Left lung (tissue), 10 donors: ENCODE data around the gene PCBP3. TPM values are rescaled to one million over a fixed set of nuclear protein-coding genes. Genes with fewer than 3 reads are reported as not detected.

Experiments used
- ATAC-seq: fragments of 200-7000 bp; cut with Tn5 transposase; one replicate; pipeline ENCODE4 v1.9.1; 2020; ENCODE audit warnings: moderate library complexity
- DNase-seq, 4 donors: peaks; one replicate each; pipeline ENCODE4 v3.0.0-alpha.2; 2013 to 2020
- H3K27ac ChIP-seq, 2 donors: fragments of 200-600 bp; sonication (generic) in 1 of 2; one replicate each; pipeline versions ENCODE4 v1.5.0 to v1.8.0; 2020 to 2021
- H3K27me3 ChIP-seq, 2 donors: fragments of 200-600 bp; sonication (generic) in 1 of 2; one replicate each; pipeline versions ENCODE4 v1.5.0 to v1.8.0; 2020 to 2021
- H3K36me3 ChIP-seq, 2 donors: fragments of 200-600 bp; sonication (generic) in 1 of 2; one replicate each; pipeline versions ENCODE4 v1.5.0 to v1.8.0; 2020 to 2021
- H3K4me1 ChIP-seq, 2 donors: fragments of 200-600 bp; one replicate each; pipeline ENCODE4 v1.8.0; 2021
- H3K4me3 ChIP-seq, 2 donors: fragments of 200-600 bp; sonication (generic) in 1 of 2; one replicate each; pipeline versions ENCODE4 v1.5.0 to v1.8.0; 2020 to 2021; ENCODE audit warnings: mild to moderate bottlenecking in 1 of 2
- H3K9me3 ChIP-seq, 2 donors: fragments of 200-600 bp; sonication (generic) in 1 of 2; one replicate each; pipeline versions ENCODE4 v1.5.0 to v1.8.0; 2020 to 2021
- intact Hi-C, 2 donors: fragments of 100-400 bp; cut with DNase I; formaldehyde crosslinking; loops; one replicate each; pipeline versions ENCODE4 v1.11.2 to v1.14.2; 2022
- polyA plus RNA-seq, 6 donors: library from polyadenylated mRNA; unstranded; fragments of 120-200 nt; gene quantifications; one replicate each; pipeline ENCODE4 v1.2.1, GENCODE V29; 2013; ENCODE audit not compliant: insufficient read length in 6 of 6
- total RNA-seq, 2 donors: library from RNA; stranded (reverse); fragmentation: NEBNext Ultra II Directional; extraction: Animal tissue kit (Norgen Biotek cat#: 25700); gene quantifications; one replicate each; pipeline ENCODE4 v1.2.1, GENCODE V29; 2021
- TF ChIP-seq, protein P1 (sequence below), 2 donors: fragments of 200-600 bp; sonication (generic) in 1 of 2; IDR thresholded peaks; one replicate each; pipeline versions ENCODE4 v1.5.0 to v1.8.0; 2021; ENCODE audit warnings: antibody characterized with exemption in 2 of 2
- donor health status: DM: no; HTN: yes; CAD: no.
- donor health status: DM: no; HTN: no; CAD: no.

Gene PCBP3
- total and polyA plus RNA-seq, 8 donors: 2.1 to 13.8 (median 3.0) TPM

DNA sequence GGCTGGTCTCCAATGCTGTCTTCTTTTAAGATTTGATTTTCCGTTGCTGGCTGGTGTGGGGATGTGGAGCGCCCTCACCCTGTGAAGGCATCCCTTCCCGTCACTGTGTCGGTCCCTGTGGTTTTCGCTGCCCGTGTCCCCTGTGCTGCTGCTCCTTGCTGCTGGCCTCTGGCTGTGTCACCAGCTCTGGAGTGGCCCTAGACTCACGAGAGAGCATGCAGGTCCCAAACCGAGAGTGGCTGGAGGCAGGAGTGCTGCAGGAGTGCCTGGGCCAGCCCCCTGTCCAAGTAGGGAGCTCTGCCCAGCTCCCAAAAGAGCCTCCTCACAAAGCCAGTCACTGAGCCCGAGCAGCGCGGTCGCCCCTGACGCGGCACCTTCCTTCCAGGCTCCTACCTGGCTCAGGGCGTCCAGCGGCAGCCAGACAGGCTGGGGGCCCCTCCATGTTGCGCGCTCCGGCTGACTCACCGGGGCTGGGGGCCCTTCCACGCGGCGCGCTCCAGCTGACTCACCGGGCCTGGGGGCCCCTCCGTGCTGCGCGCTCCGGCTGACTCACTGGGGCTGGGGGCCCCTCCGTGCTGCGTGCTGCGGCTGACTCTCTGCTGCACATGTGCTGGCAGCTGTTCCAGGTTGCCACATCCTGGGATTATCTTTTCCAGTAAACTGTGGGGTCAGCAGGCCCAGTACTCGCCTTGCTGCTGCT is 231.3 kb downstream of the PCBP3 start:
- Histone ChIP-seq H3K36me3 (no peaks in the 10 kb centered on the region), H3K4me3 (no peak overlapping the region), H3K4me1 (peaks cover 0 to 3% of the 10 kb centered on the region in 2 donors), H3K27ac (no peak overlapping the region), H3K27me3 (peaks cover 0 to 50% of the 10 kb centered on the region in 2 donors), H3K9me3 (no peaks in the 10 kb centered on the region)
- ATAC-seq (peak; percentile 84), DNase-seq (peak in 3 of 4 donors; percentile 39 to 76 (median 66))
- intact Hi-C loops: no loop called here
- TF ChIP-seq, protein P1, sequence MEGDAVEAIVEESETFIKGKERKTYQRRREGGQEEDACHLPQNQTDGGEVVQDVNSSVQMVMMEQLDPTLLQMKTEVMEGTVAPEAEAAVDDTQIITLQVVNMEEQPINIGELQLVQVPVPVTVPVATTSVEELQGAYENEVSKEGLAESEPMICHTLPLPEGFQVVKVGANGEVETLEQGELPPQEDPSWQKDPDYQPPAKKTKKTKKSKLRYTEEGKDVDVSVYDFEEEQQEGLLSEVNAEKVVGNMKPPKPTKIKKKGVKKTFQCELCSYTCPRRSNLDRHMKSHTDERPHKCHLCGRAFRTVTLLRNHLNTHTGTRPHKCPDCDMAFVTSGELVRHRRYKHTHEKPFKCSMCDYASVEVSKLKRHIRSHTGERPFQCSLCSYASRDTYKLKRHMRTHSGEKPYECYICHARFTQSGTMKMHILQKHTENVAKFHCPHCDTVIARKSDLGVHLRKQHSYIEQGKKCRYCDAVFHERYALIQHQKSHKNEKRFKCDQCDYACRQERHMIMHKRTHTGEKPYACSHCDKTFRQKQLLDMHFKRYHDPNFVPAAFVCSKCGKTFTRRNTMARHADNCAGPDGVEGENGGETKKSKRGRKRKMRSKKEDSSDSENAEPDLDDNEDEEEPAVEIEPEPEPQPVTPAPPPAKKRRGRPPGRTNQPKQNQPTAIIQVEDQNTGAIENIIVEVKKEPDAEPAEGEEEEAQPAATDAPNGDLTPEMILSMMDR (IDR thresholded peaks at IDR 0.05): no peak

DNA sequence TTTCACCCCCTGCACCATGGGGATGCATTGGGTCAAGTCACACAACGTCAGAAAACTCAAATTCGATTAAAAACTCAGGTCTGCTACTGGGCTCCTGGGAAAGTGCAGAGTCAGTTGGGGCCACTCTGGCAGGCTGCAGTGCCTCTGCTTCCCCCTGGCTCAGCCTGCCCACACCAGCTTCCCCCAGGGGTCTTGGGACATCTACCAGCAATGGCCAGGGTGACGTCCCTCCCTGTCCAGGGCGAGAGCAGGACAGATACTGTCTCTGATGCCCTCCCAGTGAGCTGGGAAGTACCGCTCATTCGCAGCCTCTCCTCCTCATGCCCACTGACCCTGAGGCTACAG is 231.9 kb downstream of the PCBP3 start:
- ATAC-seq (no peak), DNase-seq (peak in 1 of 4 donors; percentile 12)
- Histone ChIP-seq H3K9me3 (no peaks in the 10 kb centered on the region), H3K4me1 (peaks cover 0 to 9% of the 10 kb centered on the region in 2 donors), H3K27ac (no peak overlapping the region), H3K4me3 (no peak overlapping the region), H3K36me3 (no peaks in the 10 kb centered on the region), H3K27me3 (peaks cover 0 to 55% of the 10 kb centered on the region in 2 donors)
- intact Hi-C loops: no loop called here
- TF ChIP-seq, protein P1 (IDR thresholded peaks at IDR 0.05): no peak

DNA sequence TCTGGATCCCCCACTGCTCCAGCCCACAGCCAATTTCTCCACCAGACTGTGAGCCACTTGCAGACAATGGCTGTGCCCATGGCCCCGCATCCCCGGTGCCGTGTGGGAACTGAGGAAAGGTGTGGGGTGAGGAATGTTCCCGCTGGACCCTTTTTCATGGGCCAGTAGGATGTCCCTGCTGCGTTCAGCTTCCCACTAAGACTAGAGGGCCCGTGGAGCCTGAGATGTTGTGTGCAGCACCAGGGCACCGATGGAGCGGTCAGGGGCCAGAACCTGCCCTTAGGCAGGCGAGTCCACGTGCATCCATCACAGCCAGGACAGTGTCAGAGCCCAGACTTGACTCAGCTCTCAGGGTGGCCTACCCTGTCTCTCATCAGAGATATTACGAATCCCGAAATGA is 232.4 kb downstream of the PCBP3 start:
- Histone ChIP-seq H3K9me3 (no peaks in the 10 kb centered on the region), H3K27ac (no peak overlapping the region), H3K36me3 (no peaks in the 10 kb centered on the region), H3K27me3 (peaks cover 0 to 55% of the 10 kb centered on the region in 2 donors), H3K4me1 (peaks cover 0 to 13% of the 10 kb centered on the region in 2 donors), H3K4me3 (no peak overlapping the region)
- no peak for ATAC-seq
- TF ChIP-seq, protein P1 (IDR thresholded peaks at IDR 0.05): no peak
- intact Hi-C loops: no loop called here
- DNase-seq: peak in 1 of 4 donors; percentile 18

DNA sequence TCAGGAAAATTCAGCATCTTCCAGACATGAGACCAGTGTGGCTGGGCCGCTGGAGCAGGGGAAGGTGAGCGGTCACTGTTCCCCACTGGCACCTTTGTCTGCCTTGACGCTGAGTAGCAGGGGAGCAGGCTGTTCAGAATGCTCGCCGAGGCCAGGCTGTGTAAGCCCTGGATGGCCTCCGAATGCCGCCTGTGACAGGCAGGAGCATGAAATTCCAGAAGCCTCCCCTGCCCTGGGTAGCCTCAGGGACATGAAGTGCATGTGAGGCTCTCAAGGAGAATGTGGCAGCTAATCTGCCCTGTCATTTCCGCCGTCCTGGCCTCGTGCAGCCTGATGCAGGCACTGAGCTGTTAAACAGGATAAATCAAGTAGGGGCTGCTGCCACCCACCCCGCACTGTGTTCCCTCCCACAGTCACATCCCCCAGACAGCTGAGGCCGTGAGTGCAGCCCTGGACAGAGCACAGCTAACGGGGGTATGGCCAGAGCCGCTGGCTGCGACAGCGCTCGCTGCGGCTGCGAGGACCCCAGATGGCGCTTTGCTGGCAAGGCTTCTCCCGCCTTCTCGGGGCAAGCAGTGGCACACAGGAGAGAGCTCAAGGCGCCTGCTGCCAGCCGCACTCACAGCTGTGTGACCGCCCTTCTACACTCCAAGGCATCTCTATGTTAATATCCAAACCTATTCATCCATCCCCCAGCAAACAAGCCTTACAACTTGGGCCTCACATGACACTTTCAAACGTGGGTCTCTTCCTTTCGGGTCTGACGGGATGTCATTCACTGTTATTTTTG is 233.1 kb downstream of the PCBP3 start:
- intact Hi-C loops: no loop called here
- H3K27me3 ChIP-seq: peaks cover 0 to 51% of the 10 kb centered on the region in 2 donors
- no peaks in the 10 kb centered on the region for H3K36me3 ChIP-seq
- DNase-seq (peak in 3 of 4 donors; percentile 32 to 77 (median 42)), ATAC-seq (no peak)
- H3K4me1 ChIP-seq: peaks cover 0 to 19% of the 10 kb centered on the region in 2 donors
- no peaks in the 10 kb centered on the region for H3K9me3 ChIP-seq
- H3K4me3 ChIP-seq: no peak overlapping the region
- no peak overlapping the region for H3K27ac ChIP-seq
- TF ChIP-seq, protein P1 (IDR thresholded peaks at IDR 0.05): no peak

DNA sequence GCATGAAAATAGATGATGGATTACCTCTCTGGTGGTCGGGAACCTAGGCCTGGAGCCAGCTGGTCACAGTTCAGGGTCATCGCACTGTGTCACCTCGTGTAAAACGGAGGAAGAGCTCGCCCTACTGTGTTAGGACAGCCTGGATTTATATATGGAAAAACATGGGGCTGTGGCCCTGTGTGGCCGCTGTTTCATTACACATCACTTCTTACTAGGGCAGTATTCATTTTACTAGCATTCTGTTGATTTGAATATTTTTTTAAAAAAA is 233.6 kb downstream of the PCBP3 start:
- DNase-seq (peak in 1 of 4 donors; percentile 13), ATAC-seq (no peak)
- H3K36me3 ChIP-seq: no peaks in the 10 kb centered on the region
- peaks cover 0 to 19% of the 10 kb centered on the region in 2 donors for H3K4me1 ChIP-seq
- no peak overlapping the region for H3K4me3 ChIP-seq
- H3K27ac ChIP-seq: no peak overlapping the region
- no peaks in the 10 kb centered on the region for H3K9me3 ChIP-seq
- intact Hi-C loops: no loop called here
- peaks cover 0 to 46% of the 10 kb centered on the region in 2 donors for H3K27me3 ChIP-seq
- TF ChIP-seq, protein P1 (IDR thresholded peaks at IDR 0.05): no peak
